Brain pericyte (primary cell): Measurements from ENCODE around the gene EXOSC7.
"Not testable (repeated sequence)": the region's sequence is repeated elsewhere in the genome, so short reads cannot be mapped to it uniquely, and the experiment has no call there.

Experiments used
- DNase-seq: peaks from one replicate; pipeline ENCODE4 v3.0.0-alpha.2; 2012; ENCODE audit warnings: low read depth, low spot score

Gene EXOSC7

GRCh38 chr3:44962621-44963393 lies 13.2 kb upstream of the EXOSC7 start:
- DNase-seq = no peak

- no peak for DNase-seq
Observed at GRCh38 chr3:44963571-44964325, 12.3 kb upstream of the EXOSC7 start.

- DNase-seq = no peak
Observed at GRCh38 chr3:44965165-44965564, 10.9 kb upstream of the EXOSC7 start.

- no peak for DNase-seq
Observed at GRCh38 chr3:44966795-44967278, 9.2 kb upstream of the EXOSC7 start.

GRCh38 chr3:44968447-44968858 lies 7.6 kb upstream of the EXOSC7 start:
- no peak for DNase-seq

- no peak for DNase-seq
Observed at GRCh38 chr3:44969154-44969827, 6.8 kb upstream of the EXOSC7 start.

- DNase-seq = no peak
Observed at GRCh38 chr3:44969828-44970179, 6.2 kb upstream of the EXOSC7 start.

- no peak for DNase-seq
Observed at GRCh38 chr3:44970926-44971490, 5.0 kb upstream of the EXOSC7 start.

GRCh38 chr3:44974416-44974815 lies 1.6 kb upstream of the EXOSC7 start:
- DNase-seq = no peak

GRCh38 chr3:44981220-44981619 lies 5.2 kb downstream of the EXOSC7 start:
- no peak for DNase-seq

GRCh38 chr3:44981751-44982150 lies 5.7 kb downstream of the EXOSC7 start:
- no peak for DNase-seq

- no peak for DNase-seq
Observed at GRCh38 chr3:44982817-44983216, 6.8 kb downstream of the EXOSC7 start.

GRCh38 chr3:44983484-44983941 lies 7.5 kb downstream of the EXOSC7 start:
- no peak for DNase-seq

- DNase-seq = no peak
Observed at GRCh38 chr3:44984335-44984734, 8.3 kb downstream of the EXOSC7 start.

- not testable (repeated sequence) for DNase-seq
Observed at GRCh38 chr3:44986330-44986729, 10.3 kb downstream of the EXOSC7 start.

- no peak for DNase-seq
Observed at GRCh38 chr3:44987332-44987731, 11.3 kb downstream of the EXOSC7 start.

GRCh38 chr3:44988073-44988472 lies 12.0 kb downstream of the EXOSC7 start:
- DNase-seq = no peak

- DNase-seq = no peak
Observed at GRCh38 chr3:44989141-44989540, 13.1 kb downstream of the EXOSC7 start.

- no peak for DNase-seq
Observed at GRCh38 chr3:44989636-44990373, 13.8 kb downstream of the EXOSC7 start.

- no peak for DNase-seq
Observed at GRCh38 chr3:44991326-44991725, 15.3 kb downstream of the EXOSC7 start.
